Right cardiac atrium (tissue), 5 donors: ENCODE results near the gene USF1. TPM values are rescaled to one million over a fixed set of nuclear protein-coding genes. Genes with fewer than 3 reads are reported as not detected.
A peak's percentile ranks its signal among the peaks of the same experiment; 100 is the strongest.

ENCODE experiments used
- ATAC-seq, 2 donors: fragments of 200-7000 bp; cut with Tn5 transposase; one replicate each; pipeline versions ENCODE4 v1.8.0 to v1.9.1; 2020; ENCODE audit warnings: moderate library complexity in 2 of 2, mild to moderate bottlenecking in 1 of 2
- DNase-seq, 3 donors: peaks; one replicate each; pipeline ENCODE4 v3.0.0-alpha.2; 2020
- H3K27ac ChIP-seq: one replicate; pipeline ENCODE4 v1.5.1; 2013; ENCODE audit warnings: mild to moderate bottlenecking, low read length, control low read depth, moderate library complexity
- H3K27me3 ChIP-seq: one replicate; pipeline ENCODE4 v1.6.1; 2013; ENCODE audit not compliant: control insufficient read depth, insufficient read depth
- H3K4me1 ChIP-seq: one replicate; pipeline ENCODE4 v1.6.1; 2013; ENCODE audit warnings: low read length; ENCODE audit not compliant: control insufficient read depth, insufficient read depth
- H3K4me3 ChIP-seq: one replicate; pipeline ENCODE4 v1.5.1; 2013; ENCODE audit warnings: low read length, control low read depth
- H3K9me3 ChIP-seq: one replicate; pipeline ENCODE4 v1.6.1; 2013; ENCODE audit warnings: low read length; ENCODE audit not compliant: control insufficient read depth
- WGBS: extraction: QIAGEN DNeasy Blood & Tissue Kit; methylation state at CpG from one replicate; pipeline ENCODE4 v1.1.7; 2013; 5-methylcytosine and 5-hydroxymethylcytosine counted together
- intact Hi-C, 4 donors: fragments of 100-400 bp; cut with DNase I; formaldehyde crosslinking; loops; one replicate each; pipeline versions ENCODE4 v1.11.0 to v1.14.0; 2022 to 2023
- polyA plus RNA-seq: library from polyadenylated mRNA; stranded (reverse); fragments of 200-250 nt; gene quantifications from one replicate; pipeline ENCODE4 v1.2.3, GENCODE V29; 2013
- total RNA-seq, 4 donors: library from RNA; stranded (reverse); fragmentation: NEBNext Ultra II Directional; extraction: Animal tissue kit (Norgen Biotek cat#: 25700); gene quantifications; one replicate each; pipeline ENCODE4 v1.2.1, GENCODE V29; 2021
- donor health status: healthy with polysubstance abuse.
- donor health status: DM: no; HTN: yes; CAD: no.
- donor health status: DM: no; HTN: no; CAD: no.
- donor health status: DM: no; HTN: yes; CAD: no; lungs with severe emphysema.
- donor health status: DM: yes; HTN: yes; CAD: no.

The USF1 gene
- total and polyA plus RNA-seq, 5 donors = 32.8 to 41.4 (median 40.1) TPM

- DNase-seq (no peak), ATAC-seq (no peak)
- Histone ChIP-seq H3K9me3 (no peaks in the 10 kb centered on the region), H3K4me3 (no peak overlapping the region), H3K27me3 (no peaks in the 10 kb centered on the region), H3K27ac (no peak overlapping the region), H3K4me1 (peaks cover 3% of the 10 kb centered on the region)
- intact Hi-C loops = loop anchor here in 2 of 4 donors (5.0 to 10.0 kb wide), 3 partner anchors 50 to 87 kb away; partner anchors contain the start of genes DEDD (in 1 of the 2) and KLHDC9 (in 1 of the 2)
- WGBS = 96% methylated on average over 18 of the region's 18 CpGs
These were observed 2.0 kb upstream of the USF1 start for GRCh38 chr1:161047436-161048420.

DNA sequence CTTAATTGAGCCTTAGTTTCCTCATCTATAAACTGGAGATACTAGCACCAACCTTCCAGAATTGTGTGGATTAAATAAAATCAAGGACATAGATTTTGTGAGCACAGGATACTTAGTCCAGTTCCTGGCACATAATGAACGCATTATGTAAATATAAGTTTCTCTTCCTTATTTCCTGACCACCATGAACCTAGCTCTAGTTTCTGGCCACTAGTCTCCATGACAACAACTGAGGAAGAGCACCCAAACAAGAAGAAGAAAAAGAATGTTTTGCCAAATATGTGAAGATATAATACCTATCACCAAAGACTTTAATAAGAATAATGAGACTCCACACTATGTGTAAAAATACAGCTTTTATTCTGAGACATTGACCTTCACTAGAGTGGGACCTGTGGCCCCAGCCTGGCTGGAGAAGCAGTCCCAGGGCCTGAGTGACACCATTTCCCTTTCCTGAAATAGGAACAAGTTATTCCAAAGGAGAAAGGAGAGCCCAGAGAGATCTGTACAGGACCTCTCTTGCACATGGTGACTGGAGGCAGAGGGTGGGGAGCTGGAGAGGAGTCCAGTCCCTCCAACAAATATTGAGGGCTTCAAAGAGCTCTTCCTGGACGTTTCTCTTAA is 940 bp upstream of the USF1 start:
- intact Hi-C loops = loop anchor here in 2 of 4 donors (5.0 to 10.0 kb wide), 3 partner anchors 51 to 88 kb away; partner anchors contain the start of genes DEDD (in 1 of the 2) and KLHDC9 (in 1 of the 2)
- ATAC-seq (no peak), DNase-seq (no peak)
- 68% methylated on average over 2 of the region's 2 CpGs for WGBS
- H3K4me3 ChIP-seq = peak overlapping the region; percentile 93
- peak overlapping the region; percentile 93 for H3K27ac ChIP-seq
- no peaks in the 10 kb centered on the region for H3K27me3 ChIP-seq
- H3K9me3 ChIP-seq = no peaks in the 10 kb centered on the region
- H3K4me1 ChIP-seq = peaks cover 3% of the 10 kb centered on the region

DNA sequence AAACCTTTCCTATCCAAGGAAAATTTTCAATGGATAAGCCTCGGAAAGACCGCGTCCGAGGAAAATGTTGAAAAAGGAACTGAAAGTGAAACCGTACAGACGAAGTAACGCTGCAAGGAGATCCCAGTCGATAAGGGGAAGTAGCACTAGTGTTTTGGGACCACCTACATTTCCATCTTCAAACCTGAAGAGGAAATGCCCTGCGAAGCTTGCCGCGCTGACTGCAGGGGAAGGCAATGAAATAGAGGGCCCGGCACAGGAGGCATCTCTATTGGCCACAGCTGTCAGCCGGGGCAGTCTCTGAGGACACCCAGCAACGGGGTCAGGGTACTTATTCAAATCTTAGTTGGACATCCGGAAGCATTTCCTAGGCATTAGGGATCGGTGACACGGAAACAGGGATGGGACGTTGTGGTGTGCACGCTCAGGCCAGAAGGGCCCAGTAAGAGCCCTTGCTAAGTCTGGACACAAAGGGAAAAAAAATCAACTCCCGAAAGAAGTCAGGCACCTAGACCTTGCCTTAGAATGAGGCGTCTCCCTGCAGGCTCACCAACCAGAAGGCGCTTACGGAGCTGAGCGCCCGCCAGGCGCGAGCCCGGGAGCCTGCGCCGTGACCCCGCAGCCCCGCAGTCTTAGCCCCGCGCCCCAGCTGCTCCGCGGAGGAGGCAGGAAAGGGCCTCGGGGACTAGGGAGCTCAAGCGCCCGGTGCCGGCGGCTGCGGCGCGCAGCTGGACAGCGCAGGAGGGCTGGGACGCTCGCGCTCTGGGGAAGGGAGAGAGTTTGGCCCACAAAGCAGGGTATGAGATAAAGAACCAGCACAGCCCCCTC is 655 bp downstream of the USF1 start:
- peak overlapping the region; percentile 93 for H3K4me3 ChIP-seq
- DNase-seq (peak; percentile 80 to 87 (median 87)), ATAC-seq (peak; percentile 77 to 80)
- H3K9me3 ChIP-seq = no peaks in the 10 kb centered on the region
- whole genome bisulfite sequencing = 0% methylated on average over 48 of the region's 48 CpGs
- peaks cover 3% of the 10 kb centered on the region for H3K4me1 ChIP-seq
- peak overlapping the region; percentile 93 for H3K27ac ChIP-seq
- intact Hi-C loops = loop anchor here in 2 of 4 donors (5.0 to 10.0 kb wide), 3 partner anchors 50 to 90 kb away; partner anchors contain the start of genes DEDD (in 1 of the 2) and KLHDC9 (in 1 of the 2)
- no peaks in the 10 kb centered on the region for H3K27me3 ChIP-seq

- intact Hi-C loops = loop anchor here in 2 of 4 donors (10.0 kb wide), 2 partner anchors 50 to 90 kb away; partner anchors contain the start of gene DEDD (in 1 of the 2)
These were observed 1.3 kb downstream of the USF1 start for GRCh38 chr1:161044535-161044907.

GRCh38 chr1:161039546-161039945 is 6.2 kb downstream of the USF1 start:
- WGBS = 76% methylated on average over 5 of the region's 5 CpGs
- ATAC-seq = peak in 1 of 2 donors; percentile 9

More at GRCh38 chr1:161044535-161044907, 1.3 kb downstream of the USF1 start:
- peak overlapping the region; percentile 93 for H3K4me3 ChIP-seq
- H3K9me3 ChIP-seq = no peaks in the 10 kb centered on the region
- no peaks in the 10 kb centered on the region for H3K27me3 ChIP-seq
- DNase-seq (no peak), ATAC-seq (no peak)
- peaks cover 3% of the 10 kb centered on the region for H3K4me1 ChIP-seq
- H3K27ac ChIP-seq = peak overlapping the region; percentile 93

GRCh38 chr1:161039154-161039545 is 6.6 kb downstream of the USF1 start:
- intact Hi-C loops = no loop called here
- no peak for DNase-seq
- H3K9me3 ChIP-seq = no peaks in the 10 kb centered on the region
- H3K27me3 ChIP-seq = no peaks in the 10 kb centered on the region
- H3K4me3 ChIP-seq = peak overlapping the region; percentile 68
- ATAC-seq = peak in 1 of 2 donors; percentile 22
- 17% methylated on average over 3 of the region's 3 CpGs for WGBS
- no peak overlapping the region for H3K27ac ChIP-seq
- H3K4me1 ChIP-seq = no peaks in the 10 kb centered on the region

More at GRCh38 chr1:161039546-161039945, 6.2 kb downstream of the USF1 start:
- Histone ChIP-seq H3K9me3 (no peaks in the 10 kb centered on the region), H3K4me1 (no peaks in the 10 kb centered on the region), H3K27me3 (no peaks in the 10 kb centered on the region), H3K4me3 (no peak overlapping the region), H3K27ac (no peak overlapping the region)
- intact Hi-C loops = no loop called here
- DNase-seq = no peak

- Histone ChIP-seq H3K4me3 (peak within 1 kb of the TSS; percentile 68), H3K27me3 (no peaks in the 10 kb centered on the region), H3K9me3 (no peaks in the 10 kb centered on the region), H3K4me1 (no peaks in the 10 kb centered on the region), H3K27ac (no peak within 1 kb of the TSS)
- 37% methylated on average over 54 of the region's 54 CpGs for WGBS
- peak; percentile 80 to 86 for ATAC-seq
- peak; percentile 61 to 82 (median 81) for DNase-seq
- intact Hi-C loops = no loop called here
These were observed 7.1 kb downstream of the USF1 start, which contains the start of gene TSTD1 for GRCh38 chr1:161038523-161039153. Gene TSTD1 (minus strand): TSS chr1:161038964. CDS start chr1:161038889, 75 bp downstream.

GRCh38 chr1:161037661-161038522 is 7.9 kb downstream of the USF1 start:
- intact Hi-C loops = no loop called here
- H3K4me3 ChIP-seq = peak overlapping the region; percentile 68
- H3K27ac ChIP-seq = no peak overlapping the region
- ATAC-seq (peak; percentile 8 to 11), DNase-seq (peak in 1 of 3 donors; percentile 54)
- no peaks in the 10 kb centered on the region for H3K9me3 ChIP-seq
- 58% methylated on average over 21 of the region's 21 CpGs for WGBS
- H3K27me3 ChIP-seq = no peaks in the 10 kb centered on the region
- no peaks in the 10 kb centered on the region for H3K4me1 ChIP-seq

- no peak overlapping the region for H3K27ac ChIP-seq
- 96% methylated on average over 3 of the region's 3 CpGs for WGBS
- H3K9me3 ChIP-seq = no peaks in the 10 kb centered on the region
- ATAC-seq (no peak), DNase-seq (no peak)
- peaks cover 2% of the 10 kb centered on the region for H3K4me1 ChIP-seq
- no peaks in the 10 kb centered on the region for H3K27me3 ChIP-seq
- intact Hi-C loops = no loop called here
- no peak overlapping the region for H3K4me3 ChIP-seq
These were observed 12.0 kb downstream of the USF1 start for GRCh38 chr1:161033751-161034150.
